ENCODE data around the gene C3orf49.

DNA sequence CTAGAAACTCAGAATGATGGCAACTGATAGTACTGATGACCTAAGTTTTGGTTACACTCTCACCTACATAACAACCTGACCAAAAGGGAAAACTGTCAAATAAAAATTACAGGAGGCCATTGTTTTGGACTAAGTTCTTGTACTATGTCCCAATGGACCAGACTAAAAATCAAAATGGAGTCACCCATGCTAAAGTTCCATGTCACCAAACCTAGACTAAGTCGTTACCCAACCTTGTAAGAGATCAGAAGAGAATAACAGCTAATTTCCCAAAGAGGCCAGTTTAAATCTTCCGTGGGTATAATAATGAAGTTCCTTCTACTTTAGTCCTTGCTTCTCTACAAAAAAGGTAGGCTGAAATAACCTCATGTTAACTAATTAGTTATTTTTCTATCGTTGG lies 32.2 kb downstream of the C3orf49 start:
- TF ChIP-seq, protein P1, sequence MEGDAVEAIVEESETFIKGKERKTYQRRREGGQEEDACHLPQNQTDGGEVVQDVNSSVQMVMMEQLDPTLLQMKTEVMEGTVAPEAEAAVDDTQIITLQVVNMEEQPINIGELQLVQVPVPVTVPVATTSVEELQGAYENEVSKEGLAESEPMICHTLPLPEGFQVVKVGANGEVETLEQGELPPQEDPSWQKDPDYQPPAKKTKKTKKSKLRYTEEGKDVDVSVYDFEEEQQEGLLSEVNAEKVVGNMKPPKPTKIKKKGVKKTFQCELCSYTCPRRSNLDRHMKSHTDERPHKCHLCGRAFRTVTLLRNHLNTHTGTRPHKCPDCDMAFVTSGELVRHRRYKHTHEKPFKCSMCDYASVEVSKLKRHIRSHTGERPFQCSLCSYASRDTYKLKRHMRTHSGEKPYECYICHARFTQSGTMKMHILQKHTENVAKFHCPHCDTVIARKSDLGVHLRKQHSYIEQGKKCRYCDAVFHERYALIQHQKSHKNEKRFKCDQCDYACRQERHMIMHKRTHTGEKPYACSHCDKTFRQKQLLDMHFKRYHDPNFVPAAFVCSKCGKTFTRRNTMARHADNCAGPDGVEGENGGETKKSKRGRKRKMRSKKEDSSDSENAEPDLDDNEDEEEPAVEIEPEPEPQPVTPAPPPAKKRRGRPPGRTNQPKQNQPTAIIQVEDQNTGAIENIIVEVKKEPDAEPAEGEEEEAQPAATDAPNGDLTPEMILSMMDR (IDR thresholded peaks at IDR 0.05): no peak
- TF ChIP-seq POLR2A (IDR thresholded peaks at IDR 0.05): no peak
- no peak for TF ChIP-seq POLR2AphosphoS5 (IDR thresholded peaks at IDR 0.05)

Data from stomach (tissue), 4 donors.